Stimulated activated CD8-positive, alpha-beta memory T cell treated with anti-CD3 and anti-CD28 coated beads, Interleukin-4, amount 100 ng/mL, for 4 hours (primary cell): ENCODE data around the gene PNMA6F.
"Not testable (repeated sequence)": the region's sequence is repeated elsewhere in the genome, so short reads cannot be mapped to it uniquely, and the experiment has no call there.

Experiments
- DNase-seq, 2 donors: peaks; one replicate each; pipeline ENCODE4 v3.0.0-alpha.2; 2020; ENCODE audit warnings: low read depth in 2 of 2, low spot score in 1 of 2

The PNMA6F gene

DNA sequence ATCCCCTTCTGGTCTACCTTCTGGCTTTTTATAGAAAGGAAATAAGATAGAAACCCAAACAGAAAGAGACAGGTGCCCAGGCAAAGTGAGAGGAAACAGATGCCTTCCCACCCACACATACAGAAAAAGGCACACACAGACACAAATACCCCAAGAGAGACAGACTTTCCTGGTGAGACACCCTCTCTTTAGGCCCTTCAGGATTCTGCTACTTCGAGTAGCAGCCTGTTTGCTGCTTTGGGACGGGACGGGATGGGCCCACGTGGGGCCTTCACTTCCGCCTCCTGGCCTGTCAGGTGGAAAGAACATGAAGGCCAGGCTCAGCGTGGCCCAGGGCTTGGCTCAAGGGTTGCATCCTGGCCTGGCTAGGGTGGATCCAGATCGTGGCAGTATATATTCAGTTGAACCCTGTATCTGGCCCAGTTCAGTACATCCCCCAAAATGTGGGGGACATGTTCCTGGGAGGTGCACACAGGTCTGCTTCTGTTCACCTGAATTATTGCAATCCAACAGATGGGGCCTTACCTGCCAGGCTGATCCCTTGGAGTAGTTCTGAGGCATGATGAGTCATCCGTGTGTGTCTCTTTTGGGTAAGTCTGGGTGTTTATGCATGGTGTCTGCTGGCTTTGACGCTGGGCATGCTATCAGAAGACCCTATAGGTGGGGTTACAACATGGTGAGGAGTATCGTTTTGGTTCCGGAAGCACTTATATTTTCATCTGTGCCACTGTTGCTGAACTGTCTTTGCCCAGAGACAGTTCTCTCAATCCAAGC lies 14.7 kb upstream of the PNMA6F start:
- DNase-seq = no peak

DNA sequence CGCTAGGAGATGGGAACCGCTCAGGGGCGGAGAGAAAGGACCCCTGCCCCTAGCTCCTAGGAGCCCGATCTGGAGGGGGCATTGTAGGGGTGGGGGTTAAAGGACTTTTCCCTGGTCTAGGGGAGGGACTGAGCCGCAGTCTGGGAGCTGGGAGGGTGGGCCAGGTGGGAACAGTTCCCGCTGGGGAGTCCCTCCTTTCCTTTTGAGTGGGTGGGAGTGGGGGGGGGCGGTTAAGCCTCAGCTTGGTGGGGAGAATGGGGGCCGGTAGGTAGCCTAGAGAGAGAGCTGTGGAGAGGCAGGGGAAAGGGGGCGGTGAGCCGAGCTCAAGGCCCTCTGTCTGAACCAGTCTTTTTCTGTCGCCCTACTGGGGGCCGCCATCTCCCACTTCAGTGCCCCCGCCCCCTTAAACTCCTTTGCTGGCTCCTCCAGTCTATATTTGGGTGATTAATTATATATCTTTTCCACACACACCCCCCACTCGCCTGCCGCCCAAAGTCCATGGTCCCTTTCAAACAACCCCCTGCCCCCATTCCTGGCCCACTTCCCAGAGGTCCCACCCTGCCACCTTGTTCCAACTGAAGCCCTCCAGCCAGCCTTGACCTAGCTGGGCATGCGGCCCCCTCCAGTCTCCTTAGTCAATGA lies 13.2 kb upstream of the PNMA6F start:
- DNase-seq = no peak

DNA sequence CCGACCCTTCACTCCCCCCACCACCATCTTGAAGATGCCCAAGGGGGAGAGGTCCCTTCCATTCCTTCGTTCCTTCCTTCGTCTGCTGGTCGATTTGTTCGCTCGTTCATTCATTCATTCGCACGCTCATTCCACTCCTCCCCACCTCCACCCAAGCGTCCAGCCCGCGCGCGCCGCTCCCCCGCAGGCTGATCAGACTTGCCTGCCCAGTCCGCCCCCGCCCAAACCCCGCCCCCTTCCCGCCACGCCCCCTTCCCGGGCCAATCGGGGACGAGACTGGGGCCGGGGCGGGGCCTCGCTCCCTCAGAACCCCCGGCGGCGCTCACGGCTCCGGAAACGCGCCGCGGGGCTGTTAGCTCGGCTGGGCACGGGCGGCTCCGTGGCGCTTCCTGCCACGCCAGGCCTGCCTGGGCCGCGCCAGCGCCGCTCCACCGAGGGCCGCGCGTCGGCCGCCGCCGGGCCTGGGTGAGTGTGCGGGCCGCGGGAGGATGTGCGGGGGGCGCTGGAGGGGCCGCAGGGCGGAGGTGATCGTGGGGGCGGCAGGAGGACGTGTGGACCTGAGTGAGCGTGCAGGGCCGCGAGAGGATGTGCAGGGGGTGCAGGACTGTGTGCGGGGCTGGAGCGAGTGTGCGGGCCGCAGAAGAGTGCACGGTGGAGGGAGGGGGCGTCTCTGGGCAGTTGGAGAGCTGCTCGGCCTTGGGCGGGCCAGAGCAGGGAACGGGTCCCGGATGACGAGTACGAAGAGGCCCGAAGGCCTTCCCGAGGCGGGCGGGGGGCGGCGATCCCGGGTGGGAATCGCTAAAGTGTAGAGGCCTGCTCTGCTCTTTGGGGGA lies 12.5 kb upstream of the PNMA6F start, which contains the start of gene ZNF275:
Gene ZNF275, plus strand, starts transcription at position 333 of the 833 bp plus-strand sequence. CDS start 2,527 bp downstream, outside the sequence.
- DNase-seq = peak; percentile 38 to 58

DNA sequence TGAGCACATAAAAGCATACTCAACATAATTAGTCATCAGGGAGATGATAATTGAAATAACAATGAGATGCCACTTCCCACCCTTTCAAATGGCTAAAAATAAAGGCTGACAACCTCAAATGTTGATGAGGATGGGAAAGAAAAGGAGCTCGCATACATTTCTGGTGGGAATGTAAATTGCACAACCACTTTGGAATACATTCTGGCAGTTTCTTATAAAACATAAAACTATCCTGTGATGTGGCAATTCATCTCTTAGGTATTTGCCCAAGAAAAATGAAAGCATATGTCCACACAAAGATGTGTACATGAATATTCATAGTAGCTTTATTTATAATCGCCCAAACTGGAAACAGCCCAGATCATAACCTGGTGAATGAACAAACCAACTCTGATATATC lies 11.7 kb upstream of the PNMA6F start:
- no peak for DNase-seq

DNA sequence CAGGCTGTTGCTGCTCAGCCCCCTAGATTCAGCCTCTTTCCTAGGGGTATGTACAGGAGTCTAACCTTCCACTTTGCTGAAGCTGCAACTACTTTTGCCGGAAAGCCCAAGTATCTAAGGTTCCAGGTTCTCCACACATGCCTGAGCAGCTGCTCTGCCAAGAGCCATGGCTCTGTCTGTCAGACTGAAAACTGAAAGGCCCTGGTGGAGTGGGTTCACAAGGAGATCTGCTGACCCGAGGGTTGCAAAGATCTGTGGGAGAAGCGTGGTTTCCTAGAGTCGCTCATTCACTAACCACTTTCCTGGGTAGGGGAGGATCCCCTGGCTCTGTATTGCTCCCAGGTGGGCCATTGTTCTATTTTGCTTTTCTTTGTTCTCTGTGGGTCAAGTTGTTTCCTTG lies 6.0 kb upstream of the PNMA6F start:
- no peak for DNase-seq

DNA sequence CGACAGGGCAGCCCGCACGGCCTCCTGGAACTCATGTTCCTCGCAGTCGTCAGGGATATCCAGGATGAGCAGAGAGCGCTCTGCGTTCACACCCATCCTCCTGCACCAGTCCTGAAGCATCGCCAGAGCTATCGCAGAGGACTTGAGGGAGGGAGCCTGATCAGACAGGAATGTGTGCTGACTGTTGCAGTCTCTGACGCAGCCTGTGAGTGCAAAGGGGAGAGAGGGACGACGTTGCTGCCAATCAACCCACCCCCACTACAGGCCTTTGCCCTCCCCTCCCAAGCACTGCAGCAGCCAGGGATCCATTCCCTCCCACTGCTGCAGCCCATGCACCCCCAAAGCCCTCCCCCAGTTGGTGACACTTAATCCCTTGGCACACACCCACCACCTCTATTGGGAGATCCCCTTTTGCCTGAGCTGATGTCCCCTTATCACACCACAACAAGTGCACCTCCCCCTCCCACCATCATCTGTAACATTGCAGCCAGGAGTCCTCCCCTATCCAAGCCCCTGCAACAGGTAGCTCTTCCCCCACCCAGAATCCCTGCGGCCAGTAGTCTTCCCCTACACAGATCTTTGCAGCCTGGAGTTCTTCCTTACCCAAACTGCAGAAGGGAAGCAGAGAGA lies 897 bp downstream of the PNMA6F start:
- no peak for DNase-seq

DNA sequence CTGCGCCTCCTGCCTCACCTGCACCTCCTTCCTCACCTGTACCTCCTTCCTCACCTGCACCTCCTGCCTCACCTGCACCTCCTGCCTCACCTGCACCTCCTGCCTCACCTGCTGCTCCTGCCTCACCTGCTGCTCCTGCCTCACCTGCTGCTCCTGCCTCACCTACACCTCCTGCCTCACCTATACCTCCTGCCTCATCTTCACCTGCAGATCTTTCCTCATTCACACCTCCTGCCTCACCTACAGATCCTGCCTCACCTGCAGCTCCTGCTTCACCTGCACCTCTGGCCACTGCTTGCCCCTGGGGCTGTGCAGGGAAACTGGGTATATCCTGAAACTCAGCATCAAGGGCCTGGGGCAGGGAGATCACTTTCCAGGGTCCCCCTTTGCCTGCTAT lies 1.5 kb downstream of the PNMA6F start:
- not testable (repeated sequence) for DNase-seq

DNA sequence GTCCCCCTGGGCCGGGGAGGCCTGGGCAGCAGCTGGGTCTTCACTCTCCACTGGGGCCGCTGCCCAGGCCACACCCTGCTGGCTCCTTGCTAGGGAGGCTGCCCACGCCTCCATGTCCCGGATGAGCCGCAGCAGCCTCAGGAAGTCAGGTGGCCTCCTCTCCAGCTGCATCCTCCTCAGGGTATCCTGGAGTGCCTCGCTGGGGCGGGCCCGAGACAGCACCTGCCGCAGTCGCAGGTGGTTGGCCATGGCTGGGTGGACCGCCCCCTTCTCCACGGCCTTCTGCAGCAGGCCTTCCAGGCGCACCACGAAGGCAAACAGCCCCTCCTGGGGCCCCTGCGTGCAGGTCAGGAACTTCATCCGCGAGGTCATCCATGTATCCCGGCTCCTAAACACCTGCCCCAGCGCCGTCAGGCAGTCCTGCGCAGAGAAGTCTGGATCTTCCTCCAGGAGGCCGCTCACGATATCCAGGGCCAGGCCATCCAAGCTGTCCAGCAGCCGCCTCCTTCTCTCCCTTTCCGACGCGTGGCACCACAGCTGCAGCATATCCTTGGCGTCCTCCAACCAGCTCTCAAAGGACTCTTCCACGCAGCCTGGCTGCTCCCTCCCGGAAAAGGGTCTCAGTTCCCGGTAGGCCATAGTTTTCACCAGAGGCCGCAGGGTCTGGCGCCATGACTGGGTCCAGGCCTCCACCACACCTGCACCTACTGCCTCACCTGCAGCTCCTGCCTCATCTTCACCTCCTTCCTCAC lies 2.1 kb downstream of the PNMA6F start:
- no peak for DNase-seq

DNA sequence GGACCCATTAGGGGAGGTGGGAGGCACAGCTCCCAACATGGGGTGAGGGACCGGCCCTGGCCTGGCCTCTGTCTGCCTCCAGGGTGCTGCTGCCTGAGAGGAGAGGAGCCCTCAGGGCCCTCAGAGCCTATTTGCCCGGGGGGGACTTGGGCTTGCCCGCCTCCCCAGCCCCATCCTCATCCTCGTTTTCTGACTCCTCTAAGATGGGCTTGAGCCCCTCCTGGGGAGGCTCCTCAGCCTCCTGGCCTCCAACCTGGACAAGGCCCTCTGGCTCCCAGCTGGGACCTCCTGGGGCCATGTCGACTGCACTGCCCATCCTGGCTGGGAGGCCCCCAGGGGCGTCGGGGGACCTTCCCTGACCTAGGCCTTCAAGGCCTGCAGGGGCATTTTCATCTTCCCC lies 2.8 kb downstream of the PNMA6F start:
- DNase-seq = no peak

DNA sequence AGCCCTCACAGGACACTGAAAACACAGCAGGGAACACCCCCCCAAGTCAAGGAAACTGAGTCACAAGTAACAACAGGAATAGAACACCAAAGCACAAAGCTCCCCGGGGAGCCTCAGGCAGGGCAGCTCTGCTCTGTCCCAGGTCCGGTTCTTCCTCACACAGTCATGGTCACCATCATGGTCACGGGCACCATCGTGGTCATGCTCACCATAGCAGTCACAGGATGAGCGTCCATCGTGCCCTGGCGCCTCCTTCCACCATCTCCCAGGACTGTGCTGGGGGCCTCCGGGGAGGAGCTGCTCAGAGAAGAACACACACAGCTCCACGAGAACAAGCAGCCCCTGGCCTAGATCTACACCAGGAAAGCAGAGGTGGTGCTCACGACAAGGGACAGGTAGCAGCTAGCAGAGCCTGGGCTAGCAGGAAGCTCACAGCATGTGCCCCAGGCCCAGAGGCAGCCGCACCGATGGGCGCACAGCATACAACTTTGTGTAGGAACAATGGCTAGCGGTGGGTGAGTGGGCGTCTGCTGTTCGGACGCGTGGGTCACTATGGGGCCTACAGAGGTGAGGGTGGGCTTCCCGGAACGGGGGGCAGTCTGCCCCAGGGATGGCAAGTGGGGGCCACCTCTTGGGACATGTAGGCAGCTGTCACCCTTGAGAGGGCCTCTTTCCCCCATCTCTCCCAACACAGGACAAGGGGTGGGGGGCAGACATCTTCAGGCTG lies 3.4 kb downstream of the PNMA6F start:
- DNase-seq = no peak

DNA sequence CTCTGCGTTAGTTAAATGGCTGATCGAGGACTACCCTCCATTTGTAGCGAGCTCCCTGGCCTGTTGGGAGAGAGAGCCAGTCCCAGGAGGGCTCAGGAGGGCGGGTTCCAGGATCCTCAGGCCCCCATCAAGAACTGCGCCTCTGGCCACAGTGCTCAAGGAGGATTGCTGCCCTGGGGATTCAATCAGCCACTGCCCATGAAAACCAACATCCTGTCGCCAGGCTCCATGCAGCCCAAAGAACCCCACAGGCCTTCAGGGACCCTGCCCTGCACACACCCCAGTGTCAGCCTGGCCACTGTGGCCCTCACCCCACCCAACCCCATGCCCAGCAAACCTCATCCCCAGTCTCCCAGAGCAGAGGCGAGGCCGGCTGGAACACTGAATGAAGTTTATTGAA lies 4.3 kb downstream of the PNMA6F start:
- no peak for DNase-seq

DNA sequence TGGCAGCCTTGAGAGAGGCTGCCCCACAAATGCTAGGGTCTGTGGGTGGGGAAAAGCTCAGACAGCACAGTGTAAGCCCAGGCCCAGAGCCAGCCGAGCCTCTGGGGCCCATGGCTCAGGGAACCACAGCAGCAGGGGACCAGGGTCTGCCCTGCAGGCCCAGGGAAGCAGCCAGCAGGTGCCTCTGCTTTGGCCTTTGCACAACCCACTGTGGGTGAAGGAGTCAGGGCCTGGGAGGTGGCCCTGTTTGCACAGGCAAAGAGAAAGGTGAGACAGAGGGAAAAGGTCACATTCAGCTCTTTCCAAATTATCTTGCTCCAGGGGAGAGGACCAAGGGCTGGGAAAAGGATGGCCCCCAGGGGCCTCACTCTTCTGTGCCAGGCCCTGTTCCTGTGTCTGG lies 8.7 kb downstream of the PNMA6F start:
- DNase-seq = no peak

DNA sequence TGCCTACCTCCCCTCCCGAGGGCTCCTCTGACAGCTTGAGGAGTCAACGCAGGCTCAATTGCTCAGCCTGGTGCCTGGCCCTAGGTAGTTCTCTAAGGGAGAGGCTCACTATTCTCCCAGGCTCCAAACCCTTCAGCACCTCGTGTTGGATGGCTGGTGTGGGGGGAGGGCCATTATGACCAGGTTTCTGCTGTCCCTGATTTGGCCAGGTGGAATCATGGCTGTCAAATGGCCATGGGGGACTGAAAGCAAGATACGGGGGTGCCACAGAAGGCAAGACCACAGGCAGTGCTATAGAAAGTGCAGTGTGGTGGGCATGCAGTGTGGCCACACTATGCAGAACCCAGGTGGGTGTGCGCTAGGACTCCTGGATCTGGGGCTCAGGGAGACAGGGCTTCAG lies 9.5 kb downstream of the PNMA6F start:
- no peak for DNase-seq

DNA sequence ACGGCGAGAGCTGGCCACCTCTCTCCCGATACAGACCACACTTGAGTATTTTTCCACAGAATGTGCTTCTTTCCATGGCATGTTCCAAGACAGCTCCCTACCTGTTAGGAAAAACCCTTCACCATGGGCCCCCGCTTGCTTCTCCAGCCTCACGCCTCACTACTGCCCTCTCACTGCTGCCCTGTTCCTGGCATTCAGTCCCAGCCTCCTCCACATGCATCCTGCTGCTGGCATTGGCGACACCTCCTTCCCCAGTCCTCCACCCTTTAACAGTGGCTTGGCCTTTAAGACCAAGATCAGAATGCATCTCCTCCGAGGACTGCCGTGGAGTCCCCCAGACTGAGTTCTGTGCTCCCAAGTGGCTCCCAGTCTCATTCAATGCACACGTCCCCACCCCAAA lies 10.7 kb downstream of the PNMA6F start:
- no peak for DNase-seq

DNA sequence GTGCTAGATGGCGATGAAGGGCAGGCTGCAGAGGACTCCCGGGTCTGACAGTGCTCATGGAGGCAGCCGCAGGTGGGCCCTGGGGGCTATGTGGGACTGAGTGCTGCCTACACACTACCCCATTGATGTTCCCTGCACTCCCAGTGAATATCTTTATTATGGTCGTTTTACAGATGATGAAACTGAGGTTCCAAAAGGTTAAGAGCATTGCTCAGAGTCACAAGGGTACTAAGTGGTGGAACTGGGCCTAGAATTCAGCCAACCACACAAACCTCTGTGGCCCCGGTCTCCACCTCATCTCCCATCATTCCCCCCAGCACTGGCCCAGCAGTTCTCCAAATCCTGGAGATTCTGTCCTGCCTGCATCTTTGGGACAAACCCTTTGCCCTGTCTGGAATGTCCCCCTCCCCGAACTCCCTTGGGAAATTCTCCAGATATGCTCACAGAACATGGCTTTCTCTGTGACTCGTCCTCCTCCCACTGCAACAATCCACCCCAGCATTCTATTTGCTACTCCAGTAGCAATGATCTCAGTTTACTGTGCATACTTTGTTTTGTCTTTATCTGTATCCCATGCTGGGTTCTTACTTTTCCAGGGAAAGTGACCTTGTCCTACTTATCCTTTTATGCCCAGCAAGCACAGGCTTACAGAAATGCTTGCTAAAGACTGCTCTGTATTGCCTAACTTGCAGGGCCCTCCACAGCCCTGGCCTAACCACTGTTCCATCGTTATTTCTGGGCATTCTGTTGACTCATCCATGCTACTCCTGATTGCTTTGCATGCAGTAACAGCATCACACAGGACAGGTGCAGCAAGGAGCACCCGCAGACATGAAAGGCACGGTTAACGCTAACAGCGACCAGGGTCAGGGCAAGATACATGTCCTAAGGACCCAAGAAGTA lies 14.0 kb downstream of the PNMA6F start:
- DNase-seq = no peak

DNA sequence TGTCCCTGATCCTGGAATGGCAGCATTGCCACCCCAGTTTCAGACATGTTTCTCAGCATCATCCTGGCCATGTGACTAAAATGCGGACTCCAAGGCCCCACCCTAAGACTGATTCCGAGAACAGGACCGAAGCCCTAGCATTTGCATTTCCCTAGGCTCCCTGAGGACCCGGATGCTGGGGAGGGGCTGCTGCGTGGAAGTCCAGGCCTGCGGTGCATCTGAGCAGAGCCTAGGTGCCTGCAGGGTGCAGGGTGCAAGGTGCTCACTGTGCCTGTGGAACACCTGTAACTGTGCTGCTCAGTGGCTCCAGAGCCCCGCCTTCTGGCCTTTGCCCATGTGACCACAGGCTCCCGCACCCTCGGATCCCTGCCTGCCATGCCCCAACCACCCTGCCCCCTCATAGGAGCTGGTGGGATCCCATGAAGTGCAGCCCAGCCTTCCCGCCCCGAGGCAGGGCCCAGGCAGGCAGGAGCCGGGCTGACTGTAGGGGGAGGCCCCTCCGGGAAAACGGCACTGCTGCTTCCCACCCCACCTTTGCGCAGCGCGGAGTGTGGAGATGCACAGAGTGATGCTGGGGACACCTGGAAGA lies 14.9 kb downstream of the PNMA6F start:
- no peak for DNase-seq

DNA sequence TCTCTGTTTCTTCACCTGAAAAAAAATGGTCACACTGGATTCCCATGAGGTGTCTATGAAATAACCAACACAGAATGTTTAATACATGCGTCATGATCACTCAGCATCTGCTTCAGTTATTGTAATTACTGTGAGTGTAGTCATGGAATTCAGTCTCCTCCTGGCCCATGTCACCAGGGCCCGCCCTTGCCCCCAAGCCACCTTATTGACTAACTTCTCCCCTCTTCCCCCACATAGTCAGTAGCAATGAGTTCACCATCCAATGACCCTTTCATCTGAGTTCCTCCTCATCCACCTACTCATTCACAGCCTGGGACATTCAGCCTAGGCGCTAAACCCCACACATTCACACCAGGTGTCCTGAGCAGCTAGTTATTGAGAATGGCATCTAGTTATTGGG lies 15.6 kb downstream of the PNMA6F start:
- no peak for DNase-seq

DNA sequence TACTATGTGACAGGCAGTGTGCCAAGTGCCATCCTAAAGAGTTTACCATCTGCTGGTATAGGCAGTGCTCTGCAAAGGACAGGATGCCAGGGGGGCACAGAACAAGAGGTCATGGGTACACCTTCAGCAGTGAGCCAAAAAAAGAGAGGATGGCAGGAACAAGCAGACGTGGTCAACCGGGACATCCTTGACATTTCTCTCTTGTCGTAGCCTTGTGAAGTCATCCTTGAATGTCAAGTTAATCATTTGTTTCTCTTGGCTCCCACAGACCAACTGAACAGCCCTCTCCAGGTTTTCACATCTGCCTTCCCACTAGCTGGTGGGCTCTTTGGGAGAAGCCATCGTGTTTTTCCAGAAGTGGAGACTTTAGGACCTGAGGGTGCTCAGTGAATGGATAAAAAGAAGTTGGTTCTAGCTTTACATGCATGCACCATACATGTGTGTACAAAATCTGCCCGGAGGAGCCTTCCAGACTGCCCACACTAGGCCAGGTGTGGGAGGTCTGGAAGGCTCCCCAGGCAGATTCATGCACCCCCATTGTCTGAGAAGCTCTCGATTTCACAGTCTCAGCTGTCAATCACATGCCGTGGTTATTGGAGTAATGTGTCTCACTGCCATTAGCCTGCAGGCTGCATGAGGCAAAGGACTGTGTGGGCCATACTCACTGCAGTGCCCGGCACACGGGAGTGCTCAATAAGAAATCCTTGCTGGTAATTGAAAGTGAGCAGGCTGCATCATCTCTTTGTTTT lies 16.4 kb downstream of the PNMA6F start:
- no peak for DNase-seq
